Spleen (tissue), 11 donors: ENCODE measurements around the gene TAF7L. TPM values are rescaled to one million over a fixed set of nuclear protein-coding genes. Genes with fewer than 3 reads are reported as not detected.

ENCODE experiments used
- DNase-seq: peaks from one replicate; pipeline ENCODE4 v3.0.0-alpha.2; 2020
- H3K27ac ChIP-seq, 8 donors: fragments of 200-600 bp; sonication (generic) in 7 of 8; 1 replicate in 4 of 8; 2 replicates in 4 of 8; pipeline versions ENCODE4 v1.5.0 to v1.8.0; 2016 to 2021; ENCODE audit warnings: inconsistent platforms in 4 of 8, mild to moderate bottlenecking in 4 of 8, moderate library complexity in 1 of 8
- H3K27me3 ChIP-seq, 7 donors: fragments of 200-600 bp; sonication (generic) in 6 of 7; replicated peaks in 1 of 7; 1 replicate in 4 of 7; 2 replicates in 3 of 7; pipeline versions ENCODE4 v1.5.0 to v1.8.0; 2016 to 2021; ENCODE audit warnings: inconsistent platforms in 3 of 7, mild to moderate bottlenecking in 1 of 7
- H3K36me3 ChIP-seq, 6 donors: fragments of 200-600 bp; sonication (generic) in 5 of 6; 1 replicate in 4 of 6; 2 replicates in 2 of 6; pipeline versions ENCODE4 v1.5.0 to v1.8.0; 2016 to 2021; ENCODE audit warnings: inconsistent platforms in 2 of 6
- H3K4me1 ChIP-seq, 6 donors: fragments of 200-600 bp; sonication (generic) in 5 of 6; 1 replicate in 3 of 6; 2 replicates in 3 of 6; pipeline versions ENCODE4 v1.5.0 to v1.8.0; 2016 to 2021; ENCODE audit warnings: inconsistent platforms in 3 of 6
- H3K4me3 ChIP-seq, 8 donors: fragments of 200-600 bp; sonication (generic) in 7 of 8; 1 replicate in 4 of 8; 2 replicates in 4 of 8; pipeline versions ENCODE4 v1.5.0 to v1.8.0; 2016 to 2021; ENCODE audit warnings: inconsistent platforms in 4 of 8, mild to moderate bottlenecking in 4 of 8, moderate library complexity in 2 of 8
- H3K9me3 ChIP-seq, 8 donors: fragments of 200-600 bp; sonication (generic) in 7 of 8; 1 replicate in 4 of 8; 2 replicates in 4 of 8; pipeline versions ENCODE4 v1.5.0 to v1.8.0; 2016 to 2021; ENCODE audit warnings: inconsistent platforms in 4 of 8
- CTCF ChIP-seq, 11 experiments: fragments of 200-600 bp in 7 of 11; fragments of 450-650 bp in 4 of 11; sonication (generic) in 4 of 11; IDR thresholded peaks in 8 of 11; conservative IDR thresholded peaks in 3 of 11; 1 replicate in 7 of 11; 2 replicates in 4 of 11; pipeline versions ENCODE4 v1.4.0 to v1.8.0; 2016 to 2021; ENCODE audit warnings: antibody characterized with exemption in 11 of 11, inconsistent platforms in 4 of 11, mild to moderate bottlenecking in 1 of 11
- POLR2A ChIP-seq, 3 donors: fragments of 450-650 bp; IDR thresholded peaks; one replicate each; pipeline ENCODE4 v1.5.1; 2017; ENCODE audit warnings: antibody characterized with exemption in 3 of 3, mild to moderate bottlenecking in 1 of 3
- POLR2AphosphoS5 ChIP-seq, 3 donors: sonication (generic); formaldehyde crosslinking; IDR thresholded peaks; one replicate each; pipeline ENCODE4 v1.5.1; 2017; ENCODE audit warnings: antibody characterized with exemption in 3 of 3
- WGBS, 5 donors: extraction: QIAGEN DNeasy Blood & Tissue Kit in 3 of 5; methylation state at CpG; one replicate each; pipeline versions ENCODE4 v1.1.5 to v1.1.7; 2013 to 2018; 5-methylcytosine and 5-hydroxymethylcytosine counted together
- intact Hi-C: fragments of 100-400 bp; cut with DNase I; formaldehyde crosslinking; loops from one replicate; pipeline ENCODE4 v1.15.0; 2023; ENCODE audit warnings: low total_unique reads
- polyA plus RNA-seq, 3 donors: library from polyadenylated mRNA; stranded (reverse); fragments of 200-250 nt; gene quantifications; one replicate each; pipeline ENCODE4 v1.2.1, GENCODE V29; 2013
- total RNA-seq, 7 donors: library from RNA; depleted of rRNA in 3 of 7; stranded (reverse); fragments of >200 nt in 3 of 7; fragmentation: NEBNext Ultra II Directional in 4 of 7; extraction: Animal tissue kit (Norgen Biotek cat#: 25700) in 4 of 7; gene quantifications; one replicate each; pipeline versions ENCODE4 v1.1.0 to v1.2.1, GENCODE V29; 2016 to 2021
- donor health status: healthy with polysubstance abuse.
- donor health status: DM: no; HTN: no; CAD: no; lungs with moderate emphysema.
- donor health status: DM: no; HTN: no; CAD: no.
- donor health status: Bipolar disorder and iron deficiency.
- donor health status: healthy.
- donor health status: DM: no; HTN: no; CAD: no.
- donor health status: DM: yes; HTN: yes; CAD: no.

The TAF7L gene
- total and polyA plus RNA-seq, 10 donors: 0.09 to 0.20 (median 0.13) TPM; not detected in 6

- Histone ChIP-seq H3K27ac (peak overlapping the region in 2 of 8 donors; percentile 4 to 36), H3K27me3 (no peaks in the 10 kb centered on the region), H3K4me3 (no peak overlapping the region), H3K4me1 (no peaks in the 10 kb centered on the region), H3K9me3 (no peaks in the 10 kb centered on the region), H3K36me3 (no peaks in the 10 kb centered on the region)
- 41 to 86% (median 66%) methylated on average over 2 of the region's 2 CpGs for WGBS, 5 donors
- DNase-seq: no peak
- intact Hi-C loops: no loop called here
- TF ChIP-seq POLR2AphosphoS5 (IDR thresholded peaks at IDR 0.05): no peak
- no peak for TF ChIP-seq CTCF (IDR thresholded peaks at IDR 0.05 in 8 of 11, conservative IDR thresholded peaks at IDR 0.05 in 3 of 11)
- no peak for TF ChIP-seq POLR2A (IDR thresholded peaks at IDR 0.05)
These were observed 27.4 kb downstream of the TAF7L start for GRCh38 chrX:101263766-101264165.

- intact Hi-C loops: no loop called here
- Histone ChIP-seq H3K4me3 (no peak overlapping the region), H3K4me1 (no peaks in the 10 kb centered on the region), H3K36me3 (no peaks in the 10 kb centered on the region), H3K27ac (no peak overlapping the region), H3K9me3 (no peaks in the 10 kb centered on the region), H3K27me3 (no peaks in the 10 kb centered on the region)
- WGBS, 5 donors: 77 to 100% (median 92%) methylated on average over 4 of the region's 4 CpGs
- no peak for DNase-seq
- TF ChIP-seq POLR2AphosphoS5 (IDR thresholded peaks at IDR 0.05) (no peak), CTCF (IDR thresholded peaks at IDR 0.05 in 8 of 11, conservative IDR thresholded peaks at IDR 0.05 in 3 of 11) (no peak), POLR2A (IDR thresholded peaks at IDR 0.05) (no peak)
These were observed 28.5 kb downstream of the TAF7L start for GRCh38 chrX:101262590-101262989.

- TF ChIP-seq POLR2A (IDR thresholded peaks at IDR 0.05): no peak
- TF ChIP-seq CTCF (IDR thresholded peaks at IDR 0.05 in 8 of 11, conservative IDR thresholded peaks at IDR 0.05 in 3 of 11): peak in 2 of 11 experiments; percentile 11 to 19
- Histone ChIP-seq H3K9me3 (no peaks in the 10 kb centered on the region), H3K27ac (no peak overlapping the region), H3K36me3 (no peaks in the 10 kb centered on the region), H3K27me3 (peaks cover 0 to under 1% (median 0%) of the 10 kb centered on the region in 7 donors), H3K4me1 (no peaks in the 10 kb centered on the region), H3K4me3 (no peak overlapping the region)
- DNase-seq: no peak
- WGBS, 5 donors: 63 to 82% (median 76%) methylated on average over 4 of the region's 4 CpGs
- intact Hi-C loops: no loop called here
These were observed 30.7 kb downstream of the TAF7L start for GRCh38 chrX:101260435-101260834.

GRCh38 chrX:101258259-101258581 is 32.9 kb downstream of the TAF7L start:
- Histone ChIP-seq H3K9me3 (no peaks in the 10 kb centered on the region), H3K36me3 (no peaks in the 10 kb centered on the region), H3K27me3 (peaks cover 0 to 7% (median 0%) of the 10 kb centered on the region in 7 donors), H3K27ac (no peak overlapping the region), H3K4me3 (no peak overlapping the region), H3K4me1 (no peaks in the 10 kb centered on the region)
- no peak for DNase-seq
- TF ChIP-seq CTCF (IDR thresholded peaks at IDR 0.05 in 8 of 11, conservative IDR thresholded peaks at IDR 0.05 in 3 of 11) (no peak), POLR2AphosphoS5 (IDR thresholded peaks at IDR 0.05) (no peak), POLR2A (IDR thresholded peaks at IDR 0.05) (no peak)
- intact Hi-C loops: no loop called here
- 80 to 99% (median 90%) methylated on average over 1 to 11 of the region's 11 CpGs for WGBS, 5 donors
